NCI-H748 treated with DMSO at 0.1 percent for 48 hours (cell line): ENCODE measurements around the gene REX1BD.
A peak's percentile ranks its signal among the peaks of the same experiment; 100 is the strongest.
"Not testable (repeated sequence)": the region's sequence is repeated elsewhere in the genome, so short reads cannot be mapped to it uniquely, and the experiment has no call there.

ENCODE experiments used
- DNase-seq: peaks from one replicate; lab custom pipeline; 2025; lab: John Stamatoyannopoulos, UW

The REX1BD gene

DNA sequence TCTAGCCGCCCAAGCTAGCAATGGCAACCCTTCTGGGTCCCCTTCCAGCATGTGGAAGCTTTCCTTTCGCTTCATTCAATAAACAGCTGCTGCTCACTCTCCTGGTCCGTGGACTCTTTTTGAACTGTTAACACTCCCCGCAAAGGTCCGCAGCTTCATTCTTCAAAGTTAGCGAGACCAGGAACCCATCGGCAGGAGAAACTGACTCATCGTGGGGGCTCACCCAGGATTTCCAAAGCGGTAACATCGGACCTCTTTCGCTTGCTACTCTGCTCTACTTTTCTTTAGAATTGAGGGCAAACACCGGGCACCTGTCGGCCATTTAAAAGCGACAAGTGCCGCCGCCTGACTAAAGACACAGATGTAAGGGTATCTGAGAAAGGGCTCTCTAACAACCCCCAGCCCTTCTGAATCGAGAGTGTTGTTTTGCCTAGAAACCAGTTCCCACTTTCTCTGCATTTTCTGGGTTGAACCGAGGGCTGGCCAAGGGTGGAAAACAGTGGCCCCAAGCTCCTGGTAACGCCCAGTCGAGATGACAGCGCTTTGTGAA, 11.2 kb upstream of the REX1BD start:
- DNase-seq: no peak

DNA sequence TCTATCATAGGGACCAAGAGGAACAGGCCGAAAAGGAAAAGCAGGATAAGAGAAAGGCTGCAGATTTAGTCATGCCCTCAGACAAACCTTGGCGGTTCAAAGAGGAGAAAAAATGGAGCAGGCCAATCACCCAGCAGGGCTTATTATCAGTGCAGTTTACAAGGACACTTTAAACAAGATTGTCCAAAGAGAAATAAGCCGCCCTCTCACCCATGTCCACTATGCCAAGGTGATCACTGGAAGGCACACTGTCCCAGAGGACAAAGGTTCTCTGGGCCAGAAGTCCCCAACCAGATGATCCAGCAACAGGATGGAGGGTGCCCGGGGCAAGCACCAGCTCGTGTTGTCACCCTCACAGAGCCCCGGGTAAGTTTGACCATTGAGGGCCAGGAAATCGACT, 8.3 kb upstream of the REX1BD start:
- no peak for DNase-seq

DNA sequence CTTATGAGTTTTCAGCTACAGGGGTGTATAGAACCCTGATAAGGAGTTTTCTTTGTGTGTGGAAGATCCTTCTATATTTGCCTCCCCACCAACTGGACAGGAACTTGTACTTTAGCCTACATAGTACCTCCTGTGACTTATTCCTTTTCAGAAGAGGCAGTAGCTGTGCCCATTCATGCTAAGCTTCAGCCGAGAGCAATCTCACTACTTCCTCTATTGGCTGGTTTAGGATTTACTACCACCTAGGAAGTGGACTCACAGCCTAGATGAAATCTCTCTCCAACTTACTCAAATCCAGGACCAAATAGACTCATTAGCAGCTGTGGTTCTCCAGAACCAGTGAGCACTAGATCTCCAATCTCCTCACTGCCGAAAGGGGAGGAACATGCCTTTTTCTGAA, 2.3 kb upstream of the REX1BD start:
- DNase-seq: no peak

DNA sequence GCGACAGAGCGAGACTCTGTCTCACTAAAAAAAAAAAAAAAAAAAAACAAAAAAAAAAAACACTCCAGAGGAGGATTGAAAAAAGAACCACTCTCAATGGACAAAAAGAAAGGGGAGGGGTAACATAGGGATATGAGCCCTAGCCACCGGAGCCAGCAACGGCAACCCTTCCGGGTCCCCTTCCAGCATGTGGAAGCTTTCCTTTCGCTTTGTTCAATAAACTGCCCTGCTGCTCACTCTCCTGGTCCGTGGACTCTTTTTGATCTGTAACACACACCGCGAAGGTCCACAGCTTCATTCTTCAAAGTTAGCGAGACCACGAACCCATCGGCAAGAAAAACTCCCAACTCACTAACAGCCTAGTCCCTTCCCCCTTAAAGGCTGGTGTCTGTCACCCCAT, 1.0 kb upstream of the REX1BD start:
- no peak for DNase-seq

DNA sequence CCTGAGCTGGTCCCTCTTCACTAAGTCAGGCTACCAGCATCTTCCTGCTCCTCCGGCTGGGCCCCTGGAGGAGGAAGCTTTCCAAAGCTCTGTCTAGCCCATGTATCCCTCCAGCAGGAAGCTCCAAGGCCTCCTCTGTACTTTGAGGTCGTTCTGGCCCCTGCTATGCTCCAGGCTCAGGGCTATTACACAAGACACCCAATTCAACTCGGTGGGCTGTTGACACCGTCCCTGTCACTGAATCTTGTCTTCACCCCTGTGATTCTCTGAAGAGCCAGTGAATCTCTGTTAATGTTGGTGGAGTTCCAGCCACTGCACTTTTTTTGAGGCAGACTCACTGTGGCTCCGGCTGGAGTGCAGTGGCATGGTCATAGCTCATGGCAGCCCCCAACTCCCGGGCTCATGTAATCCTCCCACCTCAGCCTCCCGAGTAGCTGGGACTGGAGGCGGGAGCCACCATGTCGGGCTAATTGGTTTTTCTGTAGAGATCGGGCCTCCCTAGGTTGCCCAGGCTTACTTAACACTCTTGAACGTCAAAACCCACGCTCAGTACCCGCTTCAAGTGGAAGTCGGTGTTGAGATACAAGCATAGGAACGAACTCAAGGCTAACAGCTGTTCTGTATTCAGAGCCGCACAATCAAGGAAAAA, 512 bp upstream of the REX1BD start:
- DNase-seq: no peak

DNA sequence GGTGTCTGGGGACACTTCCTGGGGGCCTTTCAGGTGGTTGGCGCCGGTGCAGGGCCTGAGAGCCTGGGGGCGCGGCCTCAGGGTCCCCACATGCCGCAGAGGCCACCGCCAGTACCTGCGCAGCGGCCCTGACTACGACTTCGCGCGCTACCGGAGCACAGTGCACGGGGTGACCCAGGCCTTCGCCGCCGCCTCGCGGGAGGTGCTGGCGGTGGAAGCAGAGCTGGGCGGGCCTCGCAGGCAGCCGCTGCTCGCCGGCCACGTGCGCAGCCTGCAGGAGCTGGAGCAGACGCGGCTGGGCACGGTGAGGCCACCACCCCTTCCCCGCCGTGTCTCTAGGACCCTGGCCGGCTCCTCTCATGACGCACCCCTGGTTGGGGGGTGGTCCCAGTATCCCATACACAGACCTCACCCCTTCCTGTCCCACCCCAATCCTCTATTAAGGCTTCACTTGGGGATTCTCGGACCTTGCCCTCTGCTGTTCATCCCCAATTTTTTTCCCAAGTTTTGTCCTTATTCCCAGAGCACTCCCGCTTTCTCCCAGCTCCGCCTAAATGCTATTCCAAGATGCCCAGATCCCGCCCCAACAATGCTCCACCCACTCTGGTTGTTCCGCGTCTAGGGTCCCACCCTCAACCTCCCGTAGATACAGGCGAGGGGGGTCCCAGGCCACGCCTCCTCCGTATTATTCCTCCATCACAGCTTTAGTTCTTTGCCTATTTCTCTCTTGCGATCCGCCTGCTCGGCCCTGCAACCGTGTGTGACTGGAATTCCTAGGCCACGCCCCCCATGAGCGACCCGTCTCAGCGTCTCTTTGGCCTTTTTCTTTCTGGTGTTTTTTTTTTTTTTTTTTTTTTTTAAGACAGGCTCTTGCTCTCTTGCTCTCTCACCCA, 1.0 kb downstream of the REX1BD start:
- peak; percentile 78 for DNase-seq

DNA sequence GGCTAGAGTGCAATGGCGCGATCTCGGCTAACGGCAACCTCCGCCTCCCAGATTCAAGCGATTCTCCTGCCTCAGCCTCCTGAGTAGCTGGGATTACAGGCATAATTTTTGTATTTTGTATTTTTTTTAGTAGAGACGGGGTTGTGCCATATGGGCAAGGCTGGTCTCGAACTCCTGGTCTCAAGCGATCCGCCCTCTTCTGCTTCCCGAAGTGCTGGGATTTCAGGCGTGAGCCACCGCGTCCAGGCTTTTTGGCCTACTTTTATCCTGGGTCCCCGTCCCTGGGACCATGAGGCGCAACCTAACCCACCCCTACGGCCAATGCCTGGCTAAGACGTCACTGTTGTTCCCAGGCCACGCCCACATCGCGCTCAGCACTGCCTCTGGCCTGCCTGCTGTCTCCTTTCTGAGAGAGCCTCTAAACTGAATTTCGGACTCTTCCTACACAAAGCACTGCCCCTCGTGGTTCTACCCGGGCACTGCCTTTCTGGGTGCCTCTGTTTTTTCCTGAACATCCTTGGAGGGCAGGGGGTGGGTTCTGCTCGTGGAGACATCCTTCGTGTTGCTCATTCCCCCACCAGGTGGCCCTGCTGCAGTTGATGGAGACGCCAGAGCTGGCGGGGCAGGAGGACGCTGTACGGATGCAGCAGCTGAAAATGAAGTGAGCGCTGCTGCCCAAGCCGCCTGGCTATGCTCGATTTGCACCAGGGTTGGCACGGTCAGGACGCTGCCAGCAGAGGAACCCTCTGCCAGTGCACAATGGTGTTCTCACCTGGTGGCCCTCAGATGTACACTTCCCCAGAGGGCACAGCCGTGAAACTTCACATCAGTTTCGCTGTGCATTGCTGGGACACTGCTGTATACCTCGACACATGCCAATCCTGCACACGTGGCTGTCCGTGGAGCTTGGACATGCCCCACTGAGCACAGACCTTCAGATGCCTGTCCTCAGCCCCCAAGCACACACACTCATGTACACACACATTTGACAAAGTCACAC, 2.0 kb downstream of the REX1BD start:
- peak; percentile 88 for DNase-seq

DNA sequence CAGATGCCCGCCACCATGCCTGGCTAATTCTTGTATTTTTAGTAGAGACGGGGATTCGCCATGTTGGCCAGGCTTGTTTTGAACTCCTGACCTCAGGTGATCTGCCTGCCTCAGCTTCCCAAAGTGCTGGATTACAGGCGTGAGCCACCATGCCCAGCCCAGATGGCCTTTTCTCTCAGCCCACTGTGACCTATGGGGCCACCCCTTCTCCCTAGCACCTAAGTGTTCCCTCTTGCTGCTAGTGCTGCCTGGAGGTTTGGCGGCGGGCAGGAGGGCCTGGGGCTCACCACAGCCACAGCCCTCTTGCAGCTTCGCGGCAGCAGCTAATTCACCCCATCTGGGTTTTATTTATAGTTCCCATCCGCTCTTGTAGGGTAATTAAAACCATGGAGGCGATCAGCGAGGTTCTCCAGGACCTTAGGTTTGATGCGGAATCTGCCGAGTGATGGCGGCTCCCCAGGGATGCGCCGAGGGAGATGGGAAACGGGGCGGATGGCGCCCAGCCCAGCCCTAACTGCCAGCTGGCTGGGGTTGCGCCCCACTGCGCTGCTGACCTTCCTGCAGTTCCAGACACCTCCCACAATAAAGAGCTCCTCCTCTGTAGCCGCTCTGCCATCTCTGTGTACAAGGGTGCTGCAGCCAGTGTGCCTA, 3.3 kb downstream of the REX1BD start:
- DNase-seq: no peak

DNA sequence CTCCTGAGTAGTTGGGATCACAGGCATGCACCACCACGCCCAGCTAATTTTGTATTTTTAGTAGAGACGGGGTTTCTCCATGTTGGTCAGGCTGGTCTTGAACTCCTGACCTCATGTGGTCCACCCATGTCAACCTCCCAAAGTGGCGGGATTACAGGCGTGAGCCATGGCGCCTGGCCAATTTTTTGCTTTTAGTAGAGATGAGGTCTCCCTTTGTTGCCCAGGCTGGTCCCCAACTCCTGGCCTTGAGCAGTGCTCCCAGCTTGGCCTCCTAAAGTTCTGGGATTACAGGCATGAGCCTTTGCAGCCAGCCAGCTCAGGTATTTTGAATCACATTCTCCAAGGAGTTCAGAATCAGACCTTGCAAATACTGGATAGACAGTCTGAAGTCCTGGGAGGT, 4.1 kb downstream of the REX1BD start:
- DNase-seq: not testable (repeated sequence)

DNA sequence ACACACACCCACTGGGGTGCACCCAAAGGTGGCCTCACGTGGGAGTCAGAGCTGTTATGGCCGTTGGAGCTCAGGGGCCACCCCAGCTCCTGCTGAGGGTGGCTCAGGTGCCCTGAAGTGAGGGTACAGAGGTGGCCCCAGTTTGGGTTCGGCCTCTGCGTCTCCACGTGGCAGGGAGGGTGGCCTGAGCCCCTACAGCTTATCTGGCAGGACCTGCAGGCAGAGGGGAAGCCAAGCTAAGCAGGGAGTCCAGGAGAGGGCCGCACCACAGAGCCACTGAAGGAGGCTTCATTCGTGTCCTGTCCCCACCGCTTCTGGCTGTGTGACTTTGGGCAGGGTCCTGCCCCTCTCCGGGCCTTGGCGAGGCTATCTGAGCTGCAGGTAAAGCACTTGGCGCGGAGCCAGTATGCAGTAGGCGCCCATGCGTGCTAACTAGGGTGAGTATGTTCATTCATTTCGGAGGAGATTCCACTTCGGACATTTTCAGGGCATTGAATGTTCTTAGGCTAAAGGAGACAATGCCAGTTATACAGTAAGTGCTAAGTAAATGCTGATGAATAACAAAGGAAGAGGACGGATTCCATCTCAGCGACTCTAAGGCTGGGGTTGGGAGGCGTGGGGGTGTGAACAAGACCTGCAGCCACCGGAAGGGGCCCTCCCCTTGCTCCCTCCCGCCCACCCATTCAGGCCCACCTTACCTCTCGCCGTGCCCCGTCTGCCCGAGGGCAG, 4.9 kb downstream of the REX1BD start:
- no peak for DNase-seq

DNA sequence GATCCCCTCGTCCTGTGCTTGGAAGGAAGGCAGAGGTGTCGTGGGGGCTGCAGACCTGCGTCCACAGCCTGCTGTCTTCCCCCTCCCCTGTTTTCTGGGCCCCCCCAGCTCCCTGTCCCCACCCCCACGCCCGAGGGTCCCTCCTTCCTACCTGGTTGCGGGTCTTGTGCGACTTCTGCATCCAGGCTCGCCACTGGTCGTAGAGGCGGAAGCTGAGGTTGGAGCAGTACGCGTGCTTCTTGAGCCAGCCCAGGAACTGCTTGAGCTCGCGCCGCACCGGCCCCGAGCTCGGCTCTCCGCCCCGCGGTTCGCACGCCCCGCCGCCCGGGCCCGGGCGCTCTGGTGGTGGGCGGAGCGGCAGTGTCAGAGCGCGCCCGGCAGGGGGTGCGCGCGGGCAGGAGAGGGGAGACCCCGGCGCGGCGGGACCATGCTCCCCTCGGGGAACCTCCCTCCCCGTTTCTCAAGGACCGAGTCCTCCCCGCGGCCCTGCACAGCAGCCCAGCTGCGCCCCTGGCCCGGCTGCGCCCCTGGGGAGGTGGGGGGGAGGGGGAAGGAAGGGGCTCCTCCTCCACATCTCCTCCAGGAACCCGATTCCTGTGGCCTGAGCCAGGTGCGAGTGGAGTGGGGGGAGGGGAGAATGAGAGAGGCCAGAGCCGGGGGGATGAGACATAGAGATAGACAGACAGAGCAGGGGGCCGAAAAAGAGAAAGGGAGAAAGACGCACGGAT, 5.7 kb downstream of the REX1BD start:
- peak; percentile 38 for DNase-seq

DNA sequence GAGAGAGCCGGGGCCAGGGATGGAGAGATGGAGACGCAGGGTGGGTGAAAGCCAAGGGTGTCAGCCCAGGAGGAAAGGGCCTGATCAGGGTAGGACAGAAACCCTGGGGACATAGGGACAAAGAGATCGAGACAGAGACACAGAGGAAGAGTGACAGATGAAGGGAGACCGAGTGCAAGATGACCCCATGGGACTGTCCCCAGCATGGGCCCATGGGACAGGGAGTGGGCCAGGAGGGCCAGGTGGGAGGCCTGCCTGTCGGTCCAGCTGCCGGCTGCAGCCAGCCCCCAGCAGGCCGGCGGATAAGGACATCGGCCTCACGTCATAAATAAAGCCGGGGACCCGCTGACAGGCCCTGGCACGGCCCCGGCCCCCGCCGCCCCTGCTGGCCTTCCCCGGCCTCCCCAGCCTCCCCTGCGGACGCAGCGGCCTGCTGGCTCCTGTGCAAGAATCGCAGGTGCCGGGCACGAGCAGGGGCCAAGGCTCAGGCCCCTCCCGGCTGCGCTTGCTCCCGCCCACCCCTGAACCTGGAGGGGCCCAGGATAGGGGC, 6.3 kb downstream of the REX1BD start:
- DNase-seq: no peak

DNA sequence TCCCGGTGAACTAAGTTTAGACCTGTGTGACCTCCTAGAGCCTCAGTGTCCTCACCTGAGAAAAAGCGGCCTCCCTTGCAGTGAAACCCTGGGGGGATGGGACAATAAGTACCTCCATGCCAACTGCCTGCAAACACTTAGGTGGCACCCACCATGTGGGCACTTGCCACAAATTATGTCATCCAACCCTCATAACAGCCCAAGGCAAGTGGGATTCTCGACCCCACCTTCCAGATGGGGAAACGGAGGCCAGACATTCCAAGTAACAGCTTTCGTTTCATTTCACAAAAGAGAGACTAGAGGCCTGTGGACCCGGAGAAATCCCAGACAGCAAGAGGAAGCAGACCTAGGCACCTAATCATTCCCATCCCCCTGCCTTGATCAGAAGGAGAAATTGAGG, 6.9 kb downstream of the REX1BD start:
- no peak for DNase-seq

DNA sequence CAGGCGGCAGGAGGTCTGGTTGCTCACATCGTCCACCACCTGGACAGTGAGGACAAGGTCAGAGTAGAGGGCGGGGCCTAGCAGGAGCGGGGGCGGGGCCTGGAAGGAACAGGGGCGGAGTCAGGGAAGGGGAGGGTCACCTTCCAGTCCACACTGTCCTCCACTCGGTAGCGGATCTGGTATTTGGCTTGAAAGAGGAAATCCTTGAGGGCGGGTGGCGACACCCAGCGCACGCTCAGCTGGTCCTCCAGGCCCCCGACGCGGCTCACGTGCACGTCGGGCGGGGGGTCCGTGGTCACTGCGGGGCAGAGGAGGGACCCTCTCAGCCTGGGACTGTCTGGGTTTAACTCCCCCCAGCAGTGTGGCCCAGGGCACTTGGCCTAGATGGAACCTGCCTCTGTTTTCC, 8.2 kb downstream of the REX1BD start:
- peak; percentile 9 for DNase-seq

DNA sequence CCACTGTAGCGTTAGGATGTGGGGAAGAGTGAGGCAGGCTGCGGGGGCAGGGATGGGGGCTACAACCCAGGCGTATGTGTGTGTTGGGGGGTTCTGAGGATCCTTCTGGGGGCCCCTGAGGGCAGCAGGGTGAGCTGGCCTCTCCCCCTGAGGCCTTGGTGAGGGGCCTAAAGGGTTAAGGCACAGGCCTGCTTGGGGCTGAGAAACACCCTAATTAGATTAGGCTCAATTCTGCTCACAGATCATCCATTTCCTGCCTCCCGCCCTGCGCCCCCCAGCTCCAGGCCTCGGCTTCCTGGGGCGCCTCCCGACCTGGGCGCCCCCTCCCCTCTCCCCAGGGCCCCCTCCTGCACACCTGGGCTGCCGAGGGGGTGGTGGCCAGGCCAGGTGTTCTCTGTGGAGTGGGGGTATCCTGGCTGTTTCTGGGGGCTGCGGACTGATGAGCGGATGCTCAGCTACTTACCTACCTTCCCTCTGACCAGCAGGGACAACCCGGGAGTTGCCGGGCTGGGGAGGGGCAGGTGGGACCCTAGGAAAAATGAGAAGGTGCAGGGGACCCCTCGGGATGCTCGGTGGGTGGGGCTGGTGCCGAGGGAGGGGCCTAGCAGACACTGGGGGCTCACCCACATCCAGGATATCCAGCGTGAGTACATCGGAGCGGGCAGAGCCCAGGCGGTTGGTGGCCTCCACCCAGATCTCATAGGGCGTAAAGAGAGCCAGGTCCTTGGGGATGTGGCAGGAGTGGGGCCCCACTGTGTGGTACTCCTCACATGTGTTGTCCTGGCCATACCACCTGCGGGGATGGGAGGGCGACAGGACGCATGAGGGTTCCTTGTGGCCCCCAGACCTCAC, 9.4 kb downstream of the REX1BD start:
- DNase-seq: no peak

DNA sequence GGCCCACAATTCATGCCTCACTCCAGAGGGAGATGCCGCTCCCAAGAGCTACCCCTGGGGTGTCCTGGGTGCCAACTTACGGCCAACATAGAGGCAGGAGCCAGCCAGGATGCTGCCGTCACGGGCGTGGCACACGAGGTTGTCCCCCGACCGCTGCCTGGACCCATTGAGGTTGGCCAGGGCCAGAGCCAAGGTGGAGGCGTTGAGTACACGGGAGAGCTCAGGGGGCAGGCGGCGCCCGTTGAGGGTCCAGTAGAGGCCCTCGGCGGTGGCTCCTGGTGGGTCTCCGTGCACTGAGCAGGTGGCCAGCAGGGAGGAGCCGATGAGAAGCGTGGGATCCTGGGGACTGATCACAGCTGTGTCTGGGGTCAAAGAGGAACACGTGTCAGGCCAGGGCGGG, 10.9 kb downstream of the REX1BD start:
- no peak for DNase-seq

DNA sequence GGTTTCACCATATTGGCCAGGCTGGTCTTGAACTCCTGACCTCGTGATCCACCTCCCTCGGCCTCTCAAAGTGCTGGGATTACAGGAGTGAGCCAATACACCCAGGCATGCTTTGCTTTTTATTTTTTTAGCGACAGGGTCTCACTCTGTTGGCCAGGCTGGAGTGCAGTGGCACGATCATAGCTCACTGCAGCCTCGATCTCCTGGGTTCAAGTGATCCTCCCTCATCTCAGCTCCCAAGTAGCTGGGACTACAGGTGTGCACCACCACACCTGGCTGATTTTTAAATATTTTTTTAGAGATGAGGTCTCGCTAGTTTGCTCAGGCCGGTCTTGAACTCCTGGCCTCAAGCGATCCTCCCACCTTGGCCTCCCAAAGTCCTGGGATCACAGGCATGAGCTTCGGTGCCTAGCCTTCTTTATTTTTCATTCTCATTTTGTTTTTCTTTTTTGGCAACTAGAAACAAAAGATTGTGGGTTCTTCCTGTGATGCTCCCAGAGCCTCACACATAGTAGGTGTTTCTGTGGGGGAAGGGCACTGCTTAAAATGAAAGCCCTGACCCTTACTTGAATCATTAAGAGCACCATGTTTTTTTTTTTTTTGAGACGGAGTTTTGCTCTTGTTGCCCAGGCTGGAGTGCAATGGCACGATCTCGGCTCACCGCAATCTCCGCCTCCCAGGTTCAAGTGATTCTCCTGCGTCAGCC, 12.2 kb downstream of the REX1BD start:
- DNase-seq: not testable (repeated sequence)

DNA sequence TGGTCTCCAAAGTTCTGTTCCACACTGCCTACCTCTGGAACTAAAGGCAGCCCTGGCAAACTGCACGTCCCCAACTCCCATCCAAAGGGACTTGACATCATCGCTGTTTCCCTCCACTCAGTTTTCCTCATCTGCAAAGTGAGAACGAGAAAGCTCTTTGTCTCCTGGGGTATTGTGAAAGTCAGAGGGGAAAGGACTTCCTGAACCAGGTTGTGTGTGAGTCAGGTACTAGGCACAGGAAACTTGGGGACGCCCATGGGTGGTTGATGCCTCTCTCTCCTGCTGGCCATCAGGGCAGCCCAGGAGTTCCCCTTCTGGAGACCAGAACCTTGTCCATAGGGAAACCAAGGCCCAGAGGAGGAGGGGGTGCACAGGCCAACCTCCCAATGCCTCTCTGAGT, 13.3 kb downstream of the REX1BD start:
- no peak for DNase-seq
